HG03108 (cell line): ENCODE data around the gene KIAA1217.
A peak's percentile ranks its signal among the peaks of the same experiment; 100 is the strongest.

ENCODE experiments used
- ATAC-seq: cut with Tn5 transposase; IDR thresholded peaks from one replicate; pipeline ENCODE4 v1.9.1; 2021; ENCODE audit warnings: moderate library complexity; ENCODE audit not compliant: unreplicated experiment

Gene KIAA1217

DNA sequence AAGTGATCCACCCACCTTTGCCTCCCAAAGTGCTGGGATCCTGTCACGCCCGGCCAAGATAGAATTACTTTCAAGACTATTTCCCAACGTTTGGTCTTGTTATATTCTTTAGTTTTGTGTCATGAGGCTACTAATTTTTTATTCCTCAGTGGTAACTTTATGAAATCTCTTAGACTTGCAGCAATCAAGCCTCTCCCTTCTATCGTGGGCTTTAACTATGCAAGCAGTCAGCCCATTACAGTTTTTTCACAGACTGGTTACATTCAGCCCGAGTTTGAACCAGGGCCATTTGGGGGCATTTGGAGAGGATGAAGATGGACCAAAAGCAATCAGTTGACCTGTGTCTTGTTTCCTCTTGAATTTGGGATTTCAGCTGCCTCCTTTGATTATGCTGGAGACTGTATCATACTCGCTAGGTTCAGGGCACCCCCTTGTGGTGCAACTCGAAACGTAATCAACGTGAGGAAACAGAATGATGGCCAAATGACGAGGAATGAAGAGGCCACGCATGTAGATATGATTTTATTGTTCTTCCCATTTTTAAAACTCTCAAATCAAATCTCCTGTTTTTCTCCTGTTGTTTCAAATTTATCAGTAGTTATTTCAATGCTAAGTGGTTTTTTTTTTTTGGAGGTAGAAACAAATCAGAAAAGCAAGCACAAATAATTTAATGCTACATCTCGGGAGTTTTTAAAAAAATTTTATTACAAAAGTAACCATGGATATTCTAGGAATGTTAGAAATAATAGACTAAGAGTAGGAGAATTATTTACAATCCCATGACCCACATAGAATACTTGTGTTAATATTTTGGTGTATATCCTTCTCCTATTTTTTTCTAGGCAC is 151.6 kb downstream of the KIAA1217 start:
- no peak for ATAC-seq

DNA sequence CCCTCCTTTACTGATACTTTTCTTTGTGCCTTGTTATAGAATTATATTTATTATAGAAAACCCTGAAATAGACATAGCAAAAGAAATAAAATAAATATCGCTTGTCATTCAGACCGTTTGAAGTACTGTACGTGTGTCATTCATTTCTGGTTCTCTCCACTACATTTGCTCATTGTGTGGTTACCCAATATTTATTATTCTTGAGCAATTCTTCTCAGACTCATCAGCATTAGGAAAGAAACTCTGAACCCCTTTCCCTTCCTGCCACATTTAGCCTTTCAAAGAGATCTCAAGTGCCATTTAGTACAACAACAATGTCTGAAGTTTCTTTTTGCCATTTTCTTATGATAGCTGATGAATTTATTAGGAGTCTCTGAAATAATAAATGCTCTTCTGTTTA is 154.1 kb downstream of the KIAA1217 start:
- no peak for ATAC-seq

DNA sequence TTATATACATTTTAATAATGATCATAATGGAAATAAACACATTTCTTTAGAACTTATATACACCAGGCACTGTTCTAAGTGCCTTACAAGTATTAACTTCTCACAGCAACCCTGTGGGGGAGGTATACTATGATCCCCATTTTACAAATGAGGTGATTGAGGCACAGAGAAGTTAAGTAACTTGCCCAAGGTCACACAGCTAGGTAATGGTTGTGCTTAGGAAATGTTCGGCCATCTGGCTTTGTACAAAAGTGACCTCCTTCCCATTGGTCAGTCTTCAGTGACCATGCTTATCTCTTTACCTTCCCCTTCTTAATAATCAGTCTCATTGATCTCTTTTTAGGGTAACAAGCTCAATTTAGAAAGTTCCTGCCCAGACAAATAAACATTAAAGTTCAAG is 158.8 kb downstream of the KIAA1217 start:
- ATAC-seq: no peak

DNA sequence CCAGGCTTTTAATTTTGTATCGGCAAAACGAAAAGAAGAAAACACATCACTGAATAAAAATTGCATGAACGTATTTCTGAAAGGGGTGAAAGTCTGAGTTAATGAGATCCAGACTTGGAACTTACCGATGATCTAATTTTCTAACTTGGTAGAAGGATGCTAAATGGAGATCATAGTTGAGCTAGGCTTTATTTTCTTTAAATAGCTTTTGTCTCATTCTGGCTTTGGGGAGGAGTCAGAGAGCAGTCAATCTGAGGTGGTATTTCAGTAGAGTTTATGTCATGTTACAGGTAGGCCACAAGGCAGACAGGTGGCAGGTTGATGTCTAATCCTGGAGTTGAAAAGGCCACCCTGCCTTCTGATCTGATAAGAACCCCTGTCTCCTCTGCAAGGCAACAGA is 161.9 kb downstream of the KIAA1217 start:
- ATAC-seq: no peak

DNA sequence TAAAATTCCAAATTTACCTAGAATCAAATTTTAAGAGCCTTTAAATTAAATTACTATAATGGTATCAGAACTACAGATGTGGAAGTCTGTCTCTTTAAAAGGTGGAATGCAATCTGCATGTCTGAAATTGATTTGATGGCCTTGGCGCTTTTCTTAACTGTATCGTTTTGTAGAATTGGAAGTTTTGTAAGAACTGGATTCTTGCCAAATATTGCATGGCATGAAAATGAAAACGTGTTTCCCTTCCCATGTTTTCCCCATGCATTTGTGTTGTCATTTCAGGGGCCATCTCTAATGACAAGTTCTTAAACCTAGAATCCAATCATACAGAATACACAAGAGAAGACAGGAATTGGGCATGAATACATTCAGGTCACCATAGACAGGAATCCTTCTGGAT is 162.5 kb downstream of the KIAA1217 start:
- no peak for ATAC-seq

DNA sequence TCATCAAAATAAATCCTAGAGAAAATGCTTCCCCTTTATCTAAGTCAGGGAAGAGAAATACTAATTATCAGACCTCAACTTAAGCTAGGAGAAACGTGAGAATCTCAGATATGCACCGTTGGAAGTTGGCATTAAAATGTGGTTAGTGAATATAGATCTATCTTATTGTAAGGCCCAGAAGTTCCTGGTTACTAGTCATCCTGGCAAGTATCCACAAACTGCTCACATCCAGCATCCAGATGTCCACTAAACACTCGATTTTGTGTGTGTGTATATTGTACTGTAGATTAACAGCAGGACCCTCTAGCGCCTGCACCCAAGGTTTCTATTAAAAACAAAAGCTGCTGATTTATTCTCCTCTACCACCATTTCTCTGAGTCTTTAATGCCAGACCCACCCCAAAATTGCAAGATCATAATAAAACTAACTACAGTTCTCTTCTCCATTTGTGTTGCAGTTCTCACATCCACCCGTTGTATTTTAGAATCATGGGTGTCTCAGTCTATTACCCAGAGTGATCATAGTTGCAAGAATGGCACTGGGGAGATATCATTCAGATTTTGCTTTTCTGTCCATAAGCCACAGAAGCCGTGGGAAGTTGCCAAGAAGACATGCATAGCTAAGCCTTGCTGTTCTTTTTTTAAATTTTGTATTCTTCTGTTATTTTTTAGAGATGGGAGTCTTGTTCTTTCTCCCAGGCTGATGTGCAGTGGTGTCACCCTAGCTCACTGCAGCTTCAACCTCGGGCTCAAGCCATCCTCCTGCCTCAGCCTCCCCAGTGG is 165.4 kb downstream of the KIAA1217 start:
- ATAC-seq: no peak

DNA sequence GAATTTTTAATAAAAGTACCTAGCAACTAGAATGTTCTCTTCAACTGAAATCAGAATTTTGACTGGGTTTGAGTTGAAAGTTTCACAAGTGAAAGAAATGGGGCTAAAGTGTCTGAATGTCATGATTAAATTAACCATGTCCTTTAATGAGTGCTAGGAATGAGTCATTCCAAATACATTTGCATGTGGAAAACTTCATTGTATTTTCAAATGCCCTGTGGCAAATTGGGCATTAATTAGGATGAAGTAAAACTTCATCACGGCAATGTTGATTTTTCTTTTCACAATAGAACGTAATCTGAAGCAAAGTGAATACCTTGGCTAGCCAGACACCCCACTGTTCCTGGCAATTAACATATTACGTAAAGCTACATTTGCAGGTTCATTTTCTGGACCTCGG is 166.6 kb downstream of the KIAA1217 start:
- no peak for ATAC-seq

DNA sequence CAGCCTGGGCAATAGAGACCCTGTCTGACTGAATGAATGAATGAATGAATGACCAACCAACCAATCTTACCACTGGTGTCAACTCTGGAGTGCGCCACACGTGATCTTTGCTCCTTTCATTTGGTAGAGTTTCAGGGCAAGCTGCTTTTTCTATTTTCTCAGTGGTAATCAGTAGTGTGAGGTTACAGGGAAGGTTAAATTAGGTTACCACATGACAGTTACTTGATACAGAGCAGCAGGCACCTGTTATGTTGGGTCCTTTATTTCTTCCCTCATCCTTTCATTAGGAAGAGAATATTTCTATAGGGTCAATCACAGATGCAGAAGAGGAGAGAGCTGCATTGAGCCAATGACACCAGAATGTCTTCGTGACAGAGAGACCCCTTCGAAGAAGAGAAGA is 167.8 kb downstream of the KIAA1217 start:
- ATAC-seq: no peak

DNA sequence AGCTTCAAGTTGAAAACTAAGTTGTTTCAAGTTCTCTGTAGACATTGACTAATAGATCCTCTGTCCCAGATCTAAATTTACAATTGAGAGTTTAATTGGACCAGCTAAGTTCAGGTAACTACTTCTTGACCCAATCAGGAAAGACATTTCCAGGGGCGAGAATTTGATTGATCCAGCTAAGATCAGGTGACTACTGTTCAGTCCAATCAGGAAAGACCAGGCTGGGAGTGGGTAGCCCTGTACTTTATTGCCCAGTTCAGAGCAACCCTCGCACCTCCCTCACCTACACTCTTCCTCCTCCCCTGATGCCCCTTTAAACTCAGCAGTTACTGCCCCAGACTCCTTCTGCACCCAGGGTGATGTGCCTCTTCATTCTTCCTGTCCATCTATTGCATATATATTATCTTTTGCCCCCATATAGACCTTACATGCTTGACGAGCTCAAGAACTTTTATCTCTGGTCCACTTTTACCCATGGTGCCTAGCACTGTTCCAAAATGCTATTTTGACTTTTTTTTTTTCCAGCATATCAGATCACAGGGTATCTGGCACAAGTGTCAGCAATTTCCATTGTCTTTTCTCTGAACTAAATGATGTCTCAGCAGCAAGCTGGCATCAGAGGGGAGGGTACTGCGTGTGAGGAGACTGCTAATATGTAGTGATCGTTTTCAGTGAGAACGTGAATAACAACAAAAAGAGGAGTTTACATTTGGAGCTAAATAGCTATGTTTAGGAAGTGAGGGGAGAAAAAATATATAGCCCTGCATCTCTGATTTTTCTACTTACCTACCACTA is 169.4 kb downstream of the KIAA1217 start:
- no peak for ATAC-seq

DNA sequence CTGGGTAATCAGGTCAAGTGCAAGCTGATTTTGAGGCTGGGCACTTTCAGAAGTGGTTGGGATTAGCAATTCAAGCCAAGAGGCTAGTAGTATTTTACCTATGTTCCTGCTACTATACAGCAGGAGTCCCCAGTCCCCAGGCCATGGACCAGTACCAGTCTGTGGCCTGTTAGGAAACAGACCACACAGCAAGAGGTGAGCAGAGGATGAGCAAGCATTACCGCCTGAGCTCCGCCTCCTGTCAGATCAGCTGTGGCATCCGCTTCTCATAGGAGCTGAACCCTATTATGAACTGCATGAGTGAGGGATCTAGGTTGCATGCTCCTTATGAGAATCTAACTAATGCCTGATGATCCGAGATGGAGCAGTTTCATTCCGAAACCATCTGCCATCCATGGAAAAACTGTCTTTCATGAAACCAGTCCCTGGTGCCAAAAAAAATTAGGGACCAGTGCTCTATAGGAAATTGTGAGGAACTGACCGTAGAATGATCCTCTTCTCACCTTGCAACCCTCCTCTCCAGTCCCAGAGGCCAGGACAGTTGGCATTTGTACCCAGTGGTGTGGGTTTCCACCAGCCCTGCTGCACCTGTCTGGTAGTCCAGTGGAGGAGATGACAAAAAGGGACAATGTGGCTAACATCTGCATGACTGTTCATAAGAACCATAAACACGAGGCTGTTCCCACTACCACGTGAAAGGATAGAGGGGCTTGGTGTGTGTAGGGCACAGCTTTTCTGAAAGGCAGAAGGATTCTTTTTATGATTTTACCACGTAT is 172.5 kb downstream of the KIAA1217 start:
- ATAC-seq: no peak

DNA sequence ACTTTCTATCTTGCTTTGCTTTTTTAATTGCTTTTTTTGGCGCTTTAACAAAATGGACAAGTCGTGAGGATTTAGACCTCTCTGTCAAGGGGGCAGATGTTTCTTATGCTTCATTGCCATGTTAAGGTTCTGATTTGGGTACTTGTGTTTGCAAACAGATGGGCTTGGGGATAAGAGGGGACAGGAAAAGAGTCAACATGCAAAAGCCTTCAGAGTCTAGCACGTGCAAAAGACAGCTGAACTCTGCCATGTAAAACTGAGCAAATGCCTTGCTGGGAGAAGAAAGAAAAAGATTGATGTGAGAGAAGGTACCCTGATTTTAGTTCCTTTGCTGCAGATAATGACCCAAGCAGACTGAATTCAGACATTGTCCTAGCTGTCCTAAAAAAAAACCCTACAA is 173.1 kb downstream of the KIAA1217 start:
- no peak for ATAC-seq

DNA sequence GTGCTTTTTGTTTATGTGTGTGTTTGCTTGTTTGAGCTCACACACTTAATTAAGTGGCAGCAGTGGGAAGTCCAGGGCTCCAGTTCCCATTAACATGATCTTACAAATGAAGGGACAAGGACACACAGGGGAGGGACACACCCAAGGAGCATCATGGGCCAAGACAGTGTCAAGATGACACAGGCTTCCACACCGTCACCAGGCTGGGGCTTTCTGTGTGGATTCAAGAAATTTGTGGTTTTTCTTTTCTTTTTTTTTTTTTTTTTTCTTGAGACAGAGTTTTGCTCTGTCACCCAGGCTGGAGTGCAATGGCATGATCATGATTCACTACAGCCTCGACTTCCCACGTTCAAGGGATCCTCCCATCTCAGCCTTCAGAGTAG is 173.6 kb downstream of the KIAA1217 start:
- ATAC-seq: no peak

DNA sequence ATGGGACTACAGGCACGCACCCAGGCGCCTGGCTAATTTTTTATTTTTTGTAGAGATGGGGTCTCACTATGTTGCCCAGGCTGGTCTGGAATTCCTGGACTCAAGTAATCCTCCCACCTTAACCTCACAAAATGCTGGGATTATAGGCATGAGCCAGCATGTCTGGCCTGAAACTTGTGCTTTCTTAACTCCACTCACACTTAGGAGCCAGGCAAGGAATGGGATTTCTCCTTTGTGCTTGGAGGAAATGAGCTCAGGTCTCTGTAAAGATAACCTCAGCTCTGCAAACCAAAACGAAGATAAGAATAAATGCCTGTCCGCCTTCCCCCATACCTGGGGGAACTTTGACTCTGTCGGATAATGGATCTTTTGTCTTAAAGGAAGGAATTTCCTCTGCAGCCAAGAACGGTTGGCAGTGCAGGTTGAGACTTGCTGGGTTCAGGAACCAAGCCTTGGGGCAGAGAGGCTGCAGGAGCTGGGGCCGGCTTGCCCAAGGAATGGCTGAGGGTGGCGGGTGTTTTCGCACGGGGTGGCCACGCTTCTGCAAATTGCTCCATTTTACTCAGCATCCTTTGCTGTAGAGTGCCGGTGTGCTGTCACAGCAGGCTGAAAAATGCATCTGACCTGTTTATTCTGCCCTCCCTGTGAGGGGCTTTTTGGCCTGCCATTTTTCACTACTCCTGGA is 174.2 kb downstream of the KIAA1217 start:
- ATAC-seq: peak; percentile 41

DNA sequence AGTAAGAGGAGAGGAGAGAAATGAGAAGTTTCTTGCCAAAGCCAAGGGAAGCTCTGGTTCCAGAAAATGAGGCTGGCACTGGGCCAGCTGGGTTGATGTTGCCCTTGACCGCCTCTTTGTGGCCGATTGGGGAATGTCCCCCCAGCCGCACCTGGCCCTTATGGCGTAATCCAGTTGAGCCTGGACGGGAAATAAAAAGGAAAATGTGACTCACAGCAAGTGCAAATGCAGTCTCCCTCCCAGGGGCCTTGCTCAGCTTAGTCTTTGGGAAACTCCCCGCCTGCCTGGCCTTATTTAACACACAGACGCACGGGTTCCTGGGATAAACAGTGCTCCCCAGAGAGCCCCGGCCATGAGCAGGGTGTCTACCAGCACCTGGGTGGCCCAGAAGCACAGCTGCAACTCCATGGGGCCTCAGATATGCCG is 174.8 kb downstream of the KIAA1217 start:
- ATAC-seq: peak; percentile 86

DNA sequence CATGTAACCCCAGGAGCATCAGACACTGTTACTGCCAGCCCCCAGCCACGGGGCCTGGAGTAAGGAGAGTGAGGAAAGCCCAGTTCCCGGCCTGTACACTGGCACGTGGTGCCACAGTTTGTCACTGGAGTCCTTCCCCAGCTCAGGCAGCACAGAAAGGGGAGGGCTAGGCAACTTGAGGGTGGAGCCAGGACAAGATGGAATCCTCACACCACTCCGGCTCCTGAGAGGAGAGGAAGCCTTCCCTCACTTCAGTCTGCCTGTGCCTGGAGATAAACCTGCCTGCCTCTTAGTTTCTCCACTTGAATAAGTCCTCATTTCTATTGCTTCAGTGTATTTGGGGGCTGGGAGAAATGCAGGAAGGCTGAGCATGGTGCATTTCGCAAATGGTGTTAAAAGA is 176.0 kb downstream of the KIAA1217 start:
- ATAC-seq: no peak

DNA sequence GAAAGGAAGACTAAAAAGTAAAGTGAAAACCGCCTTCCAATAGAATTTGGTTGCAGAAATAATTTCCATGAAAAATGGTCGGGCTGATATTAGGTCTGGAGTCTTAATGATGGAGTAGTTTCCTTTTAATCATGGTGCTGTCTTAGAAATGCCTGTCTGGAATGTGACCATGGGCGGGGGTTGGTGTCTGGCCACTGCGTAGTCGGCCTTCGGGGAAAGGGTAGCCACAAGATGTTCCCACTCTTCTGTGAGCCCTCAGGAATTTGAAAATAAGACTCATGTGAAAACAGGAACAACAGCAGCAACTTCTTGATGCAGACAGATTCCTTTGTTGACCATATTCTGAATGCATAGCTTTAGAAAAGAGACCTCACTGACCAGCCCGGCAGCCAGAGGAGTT is 176.8 kb downstream of the KIAA1217 start:
- no peak for ATAC-seq

DNA sequence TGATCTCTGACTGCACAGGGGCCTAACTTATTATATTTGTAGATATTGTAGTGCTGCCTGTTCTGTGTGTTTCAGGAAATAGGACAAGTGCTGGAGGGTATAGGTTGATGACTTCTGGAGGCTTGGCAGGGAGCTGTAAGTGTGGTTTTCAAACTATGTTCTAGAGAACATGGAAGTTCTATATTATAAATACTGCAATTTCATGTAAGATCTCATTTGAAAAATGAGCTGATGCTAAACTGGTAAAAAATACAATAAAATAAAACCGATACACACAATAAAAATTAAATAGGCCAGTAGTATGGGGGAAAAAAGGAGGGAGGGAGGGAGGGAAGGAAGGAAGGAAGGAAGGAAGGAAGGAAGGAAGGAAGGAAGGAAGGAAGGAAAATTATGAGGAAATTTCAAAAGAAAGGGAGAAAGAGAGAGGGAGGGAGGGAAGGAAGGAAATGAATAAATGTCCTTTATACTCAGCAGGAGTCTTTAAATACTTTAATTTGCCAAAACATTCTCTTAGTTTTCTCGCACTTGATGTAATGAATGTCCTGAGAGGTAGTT is 181.3 kb downstream of the KIAA1217 start:
- no peak for ATAC-seq

DNA sequence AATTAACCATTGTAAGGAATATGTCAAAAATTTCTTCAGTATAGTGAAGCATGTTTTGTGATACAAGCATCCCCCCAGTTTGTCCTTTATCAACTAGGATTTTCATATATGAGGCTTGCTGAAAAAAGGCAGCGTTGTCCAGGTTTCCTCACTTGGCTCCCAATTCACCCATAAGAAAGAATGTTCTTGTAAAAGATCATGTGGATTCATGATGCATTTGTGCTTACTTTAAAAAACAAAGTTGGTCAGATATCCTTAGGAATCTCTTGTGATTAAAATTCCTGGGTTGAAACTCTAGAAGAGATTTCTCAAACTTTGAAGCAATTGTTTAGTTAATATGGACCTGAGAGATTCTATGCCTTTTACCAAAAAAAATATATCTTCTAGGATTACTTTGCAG is 181.8 kb downstream of the KIAA1217 start:
- ATAC-seq: no peak

DNA sequence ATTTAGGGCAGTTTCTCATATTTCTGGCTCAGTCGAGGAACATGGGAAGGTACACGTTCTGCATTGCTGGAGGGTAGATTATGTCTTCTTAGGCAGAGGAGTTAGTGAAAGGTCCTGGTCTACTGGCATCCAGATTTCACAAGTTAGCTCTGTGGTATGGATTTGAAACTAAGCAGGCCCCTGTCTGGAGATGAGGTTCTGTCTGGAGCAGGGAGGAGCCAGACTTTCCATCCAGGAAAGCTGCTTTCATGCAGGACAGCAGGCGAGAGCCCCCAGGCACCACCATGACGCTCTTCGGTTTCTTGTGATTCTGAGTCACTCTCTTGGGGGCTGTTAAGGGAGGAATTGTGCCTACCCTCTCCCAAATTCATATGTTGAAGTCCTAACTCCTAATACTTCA is 184.3 kb downstream of the KIAA1217 start:
- ATAC-seq: no peak
